ENCODE measurements around the gene FLNA.
"Not testable (repeated sequence)": the region's sequence is repeated elsewhere in the genome, so short reads cannot be mapped to it uniquely, and the experiment has no call there.

FLNA gene

GRCh38 chrX:154374313-154375155, at the start of gene FLNA:
Gene FLNA, minus strand, starts transcription at chrX:154374634. Its CDS starts 3,389 bp downstream, at chrX:154371245.
- no peak for DNase-seq

- no peak for DNase-seq
Observed at GRCh38 chrX:154420402-154420756, 45.9 kb upstream of the FLNA start.

- no peak for DNase-seq
Observed at GRCh38 chrX:154419688-154420401, 45.4 kb upstream of the FLNA start.

- DNase-seq: no peak
Observed at GRCh38 chrX:154419189-154419588, 44.8 kb upstream of the FLNA start.

GRCh38 chrX:154417157-154417556, 42.7 kb upstream of the FLNA start:
- no peak for DNase-seq

GRCh38 chrX:154413142-154413541, 38.7 kb upstream of the FLNA start:
- no peak for DNase-seq

GRCh38 chrX:154412468-154412867, 38.0 kb upstream of the FLNA start:
- no peak for DNase-seq

- peak; percentile 74 for DNase-seq
Observed at GRCh38 chrX:154411981-154412340, 37.5 kb upstream of the FLNA start.

GRCh38 chrX:154409222-154409871, 34.9 kb upstream of the FLNA start, which contains the start of gene DNASE1L1:
Gene DNASE1L1, minus strand, starts transcription at chrX:154409254. Its CDS starts 3,686 bp downstream, at chrX:154405568.
- peak; percentile 62 for DNase-seq

GRCh38 chrX:154408659-154409221, 34.3 kb upstream of the FLNA start:
- no peak for DNase-seq

GRCh38 chrX:154404625-154405192, 30.3 kb upstream of the FLNA start:
- no peak for DNase-seq

GRCh38 chrX:154403858-154404257, 29.4 kb upstream of the FLNA start:
- no peak for DNase-seq

- no peak for DNase-seq
Observed at GRCh38 chrX:154403192-154403591, 28.8 kb upstream of the FLNA start.

- no peak for DNase-seq
Observed at GRCh38 chrX:154402622-154403127, 28.2 kb upstream of the FLNA start.

- DNase-seq: no peak
Observed at GRCh38 chrX:154401918-154402621, 27.6 kb upstream of the FLNA start.

GRCh38 chrX:154401045-154401799, 26.8 kb upstream of the FLNA start:
- DNase-seq: no peak

GRCh38 chrX:154400369-154400817, 26.0 kb upstream of the FLNA start:
- not testable (repeated sequence) for DNase-seq

- no peak for DNase-seq
Observed at GRCh38 chrX:154399527-154400368, 25.3 kb upstream of the FLNA start.

- DNase-seq: peak; percentile 89
Observed at GRCh38 chrX:154398668-154399526, 24.5 kb upstream of the FLNA start.

Measured in right hindlimb (tissue), 1 donor.